ENCODE results near the gene PNPLA1.

PNPLA1 gene

GRCh38 chr6:36324715-36325114 is 54.9 kb downstream of the PNPLA1 start:
- H3K4me1 ChIP-seq (ENCODE audit: low read length) = no peaks in the 10 kb centered on the region
- no peak overlapping the region for H2AFZ ChIP-seq (ENCODE audit: low read depth, low read length)
- H3K9ac ChIP-seq (ENCODE audit: low read length) = no peak overlapping the region
- no peak overlapping the region for H3K27ac ChIP-seq (ENCODE audit: low read length)
- no peaks in the 10 kb centered on the region for H3K36me3 ChIP-seq (replicated peaks; ENCODE audit: low read depth, low read length)
- no peak overlapping the region for H3K4me2 ChIP-seq (ENCODE audit: low read length)
- TF ChIP-seq CTCF (IDR thresholded peaks at IDR 0.05; ENCODE audit: low read depth, low read length) = no peak
- TF ChIP-seq EZH2phosphoT487 (IDR thresholded peaks at IDR 0.05; ENCODE audit: low read depth) = no peak
- H3K79me2 ChIP-seq (ENCODE audit: low read length) = no peaks in the 10 kb centered on the region
- H3K27me3 ChIP-seq (ENCODE audit: low read depth, low read length) = peaks cover 32% of the 10 kb centered on the region
- no peaks in the 10 kb centered on the region for H3K9me3 ChIP-seq (ENCODE audit: insufficient read depth, low read length)
- H4K20me1 ChIP-seq (ENCODE audit: insufficient read depth, low read length) = no peaks in the 10 kb centered on the region
- no peak overlapping the region for H3K4me3 ChIP-seq (ENCODE audit: low read length)

GRCh38 chr6:36326356-36326995 is 56.6 kb downstream of the PNPLA1 start:
- no peak overlapping the region for H3K4me2 ChIP-seq (ENCODE audit: low read length)
- no peak overlapping the region for H3K27ac ChIP-seq (ENCODE audit: low read length)
- H2AFZ ChIP-seq (ENCODE audit: low read depth, low read length) = no peak overlapping the region
- H3K9me3 ChIP-seq (ENCODE audit: insufficient read depth, low read length) = no peaks in the 10 kb centered on the region
- H3K79me2 ChIP-seq (ENCODE audit: low read length) = no peaks in the 10 kb centered on the region
- TF ChIP-seq CTCF (IDR thresholded peaks at IDR 0.05; ENCODE audit: low read depth, low read length) = no peak
- TF ChIP-seq EZH2phosphoT487 (IDR thresholded peaks at IDR 0.05; ENCODE audit: low read depth) = no peak
- H3K36me3 ChIP-seq (replicated peaks; ENCODE audit: low read depth, low read length) = no peaks in the 10 kb centered on the region
- no peak overlapping the region for H3K9ac ChIP-seq (ENCODE audit: low read length)
- H3K27me3 ChIP-seq (ENCODE audit: low read depth, low read length) = peaks cover 29% of the 10 kb centered on the region
- no peaks in the 10 kb centered on the region for H4K20me1 ChIP-seq (ENCODE audit: insufficient read depth, low read length)
- H3K4me3 ChIP-seq (ENCODE audit: low read length) = no peak overlapping the region
- H3K4me1 ChIP-seq (ENCODE audit: low read length) = no peaks in the 10 kb centered on the region

- TF ChIP-seq CTCF (IDR thresholded peaks at IDR 0.05; ENCODE audit: low read depth, low read length) (no peak), EZH2phosphoT487 (IDR thresholded peaks at IDR 0.05; ENCODE audit: low read depth) (no peak)
- H3K4me1 ChIP-seq (ENCODE audit: low read length) = no peaks in the 10 kb centered on the region
Measured at GRCh38 chr6:36327226-36327918, 57.5 kb downstream of the PNPLA1 start.

GRCh38 chr6:36327919-36328236 is 58.0 kb downstream of the PNPLA1 start:
- no peaks in the 10 kb centered on the region for H4K20me1 ChIP-seq (ENCODE audit: insufficient read depth, low read length)
- no peaks in the 10 kb centered on the region for H3K36me3 ChIP-seq (replicated peaks; ENCODE audit: low read depth, low read length)
- no peak overlapping the region for H3K4me3 ChIP-seq (ENCODE audit: low read length)
- no peak overlapping the region for H3K4me2 ChIP-seq (ENCODE audit: low read length)
- H3K4me1 ChIP-seq (ENCODE audit: low read length) = no peaks in the 10 kb centered on the region
- H3K27me3 ChIP-seq (ENCODE audit: low read depth, low read length) = peaks cover 31% of the 10 kb centered on the region
- H3K9ac ChIP-seq (ENCODE audit: low read length) = no peak overlapping the region
- no peaks in the 10 kb centered on the region for H3K79me2 ChIP-seq (ENCODE audit: low read length)
- no peak for TF ChIP-seq CTCF (IDR thresholded peaks at IDR 0.05; ENCODE audit: low read depth, low read length)
- TF ChIP-seq EZH2phosphoT487 (IDR thresholded peaks at IDR 0.05; ENCODE audit: low read depth) = no peak
- no peak overlapping the region for H3K27ac ChIP-seq (ENCODE audit: low read length)
- no peaks in the 10 kb centered on the region for H3K9me3 ChIP-seq (ENCODE audit: insufficient read depth, low read length)
- H2AFZ ChIP-seq (ENCODE audit: low read depth, low read length) = no peak overlapping the region

More at GRCh38 chr6:36327226-36327918, 57.5 kb downstream of the PNPLA1 start:
- Histone ChIP-seq H3K79me2 (ENCODE audit: low read length) (no peaks in the 10 kb centered on the region), H3K9ac (ENCODE audit: low read length) (no peak overlapping the region), H4K20me1 (ENCODE audit: insufficient read depth, low read length) (no peaks in the 10 kb centered on the region), H3K4me2 (ENCODE audit: low read length) (no peak overlapping the region), H3K27ac (ENCODE audit: low read length) (no peak overlapping the region), H3K4me3 (ENCODE audit: low read length) (no peak overlapping the region), H3K27me3 (ENCODE audit: low read depth, low read length) (peaks cover 29% of the 10 kb centered on the region), H2AFZ (ENCODE audit: low read depth, low read length) (no peak overlapping the region), H3K36me3 (replicated peaks; ENCODE audit: low read depth, low read length) (no peaks in the 10 kb centered on the region), H3K9me3 (ENCODE audit: insufficient read depth, low read length) (no peaks in the 10 kb centered on the region)

Data from OCI-LY3 (cell line).